ENCODE data around the gene PSMD3.

The PSMD3 gene

GRCh38 chr17:39962642-39963220, 17.9 kb upstream of the PSMD3 start, which contains the start of gene GSDMA:
Gene GSDMA (plus strand): TSS chr17:39963004. CDS start chr17:39965688, 2,684 bp downstream.
- no peak for DNase-seq

GRCh38 chr17:39963829-39964228, 16.8 kb upstream of the PSMD3 start:
- DNase-seq, result no peak

GRCh38 chr17:39965017-39965699, 15.4 kb upstream of the PSMD3 start:
- no peak for DNase-seq

GRCh38 chr17:39966771-39967170, 13.8 kb upstream of the PSMD3 start:
- DNase-seq, result no peak

- DNase-seq, result no peak
These were observed 11.8 kb upstream of the PSMD3 start for GRCh38 chr17:39968761-39969160.

GRCh38 chr17:39969375-39969774, 11.2 kb upstream of the PSMD3 start:
- no peak for DNase-seq

GRCh38 chr17:39970157-39970692, 10.4 kb upstream of the PSMD3 start:
- no peak for DNase-seq

- DNase-seq, result no peak
These were observed 9.5 kb upstream of the PSMD3 start for GRCh38 chr17:39971076-39971603.

GRCh38 chr17:39972271-39972670, 8.3 kb upstream of the PSMD3 start:
- no peak for DNase-seq

GRCh38 chr17:39973496-39973895, 7.1 kb upstream of the PSMD3 start:
- DNase-seq, result no peak

GRCh38 chr17:39974433-39974832, 6.2 kb upstream of the PSMD3 start:
- DNase-seq, result no peak

- DNase-seq, result no peak
These were observed 4.8 kb upstream of the PSMD3 start for GRCh38 chr17:39975801-39976200.

- DNase-seq, result no peak
These were observed 1.5 kb upstream of the PSMD3 start for GRCh38 chr17:39979016-39979670.

- peak; percentile 31 for DNase-seq
These were observed 685 bp upstream of the PSMD3 start for GRCh38 chr17:39979893-39980350.

GRCh38 chr17:39981207-39981741, 667 bp downstream of the PSMD3 start:
- DNase-seq, result no peak

GRCh38 chr17:39981766-39982375, 1.3 kb downstream of the PSMD3 start:
- no peak for DNase-seq

GRCh38 chr17:39988206-39988810, 7.7 kb downstream of the PSMD3 start:
- no peak for DNase-seq

- DNase-seq, result no peak
These were observed 13.8 kb downstream of the PSMD3 start for GRCh38 chr17:39994448-39994847.

GRCh38 chr17:39995438-39995837, 14.8 kb downstream of the PSMD3 start:
- no peak for DNase-seq

GRCh38 chr17:39996162-39996561, 15.6 kb downstream of the PSMD3 start:
- no peak for DNase-seq

- DNase-seq, result no peak
These were observed 16.2 kb downstream of the PSMD3 start for GRCh38 chr17:39996800-39997199.

- DNase-seq, result no peak
These were observed 16.9 kb downstream of the PSMD3 start for GRCh38 chr17:39997543-39997942.

Data from DMS 273 treated with DMSO at 0.1 percent for 48 hours (cell line).